Measurements from ENCODE around the gene IL4R. TPM values are rescaled to one million over a fixed set of nuclear protein-coding genes. Genes with fewer than 3 reads are reported as not detected.

Gene IL4R
- total RNA-seq, 1 experiment from 2014 or later = 28.6 TPM

GRCh38 chr16:27316038-27316680, 2.4 kb downstream of the IL4R start:
- Mint-ChIP-seq H3K27ac (no peak overlapping the region; a peak in 1 of 7 replicates), H3K9me3 (no peaks in the 10 kb centered on the region; a peak in 1 of 5 replicates), H3K4me3 (0 out of 5 replicates have a peak overlapping the region, but pooled peaks of 1 of the 2 experiments have one; percentile 93), H3K36me3 (ENCODE audit: insufficient read depth in 1 of 3, low read depth in 3 of 3) (no peaks in the 10 kb centered on the region), H3K27me3 (ENCODE audit: low read depth) (peaks cover 22% of the 10 kb centered on the region), H3K4me1 (peaks cover 20 to 40% of the 10 kb centered on the region in 2 experiments)
- Histone ChIP-seq H2BK15ac (ENCODE audit: low read depth, low read length) (no peak overlapping the region), H3K79me1 (ENCODE audit: insufficient read depth, low read depth, low read length, poor library complexity, severe bottlenecking) (no peaks in the 10 kb centered on the region), H3K23me2 (ENCODE audit: insufficient read length, low read depth, low read length, poor library complexity, severe bottlenecking) (peaks cover 10% of the 10 kb centered on the region), H3K14ac (ENCODE audit: insufficient read depth, low read length) (no peak overlapping the region), H3K27me3 (ENCODE audit: insufficient read depth, low read length) (no peaks in the 10 kb centered on the region), H3K4ac (ENCODE audit: low read depth, low read length) (no peak overlapping the region), H4K5ac (ENCODE audit: insufficient read length, low read depth, low read length) (no peak overlapping the region), H3K23ac (ENCODE audit: insufficient read length, low read depth, low read length) (no peak overlapping the region), H2BK12ac (ENCODE audit: insufficient read length, low read depth, low read length) (no peak overlapping the region), H4K91ac (ENCODE audit: insufficient read length, low read depth, low read length) (no peak overlapping the region), H2BK20ac (ENCODE audit: low read depth, low read length, poor library complexity, severe bottlenecking) (no peak overlapping the region), H3K4me2 (ENCODE audit: insufficient read depth, insufficient read length, low read length) (no peak overlapping the region), H2BK120ac (ENCODE audit: low read depth, low read length, poor library complexity, severe bottlenecking) (no peak overlapping the region), H3K79me2 (ENCODE audit: insufficient read depth, low read length) (peaks cover 2% of the 10 kb centered on the region; the same call in 1 of the 2 replicates), H3T11ph (ENCODE audit: low read length) (no peak overlapping the region), H2AFZ (ENCODE audit: low read length) (no peak overlapping the region), H4K20me1 (ENCODE audit: control insufficient read depth, insufficient read depth, insufficient read length) (peaks cover 2% of the 10 kb centered on the region), H3K56ac (ENCODE audit: insufficient read length, low read depth, low read length) (no peak overlapping the region), H2AK5ac (ENCODE audit: insufficient read length, low read length) (no peak overlapping the region), H3K9me3 (ENCODE audit: control insufficient read depth, low read depth, low read length) (no peaks in the 10 kb centered on the region), H3K27ac (ENCODE audit: insufficient read length, low read depth, low read length) (no peak overlapping the region), H3K9ac (ENCODE audit: extremely low read depth, insufficient read length, low read length) (no peak overlapping the region), H3K18ac (ENCODE audit: insufficient read length, low read depth, low read length) (no peak overlapping the region), H2BK5ac (ENCODE audit: insufficient read length, low read length) (no peak overlapping the region), H4K8ac (replicated peaks; ENCODE audit: insufficient read length, low read depth, low read length) (no peak overlapping the region), H3K4me1 (ENCODE audit: insufficient read depth, low read length) (peaks cover 7% of the 10 kb centered on the region; the same call in 1 of the 2 replicates)
- no peak for TF ChIP-seq CTCF (conservative IDR thresholded peaks at IDR 0.05)
- DNase-seq = no peak
- no CpG with 5 or more reads among the region's 8 CpGs for WGBS (ENCODE audit: extremely low coverage, insufficient read length, low lambda C conversion rate)
